ENCODE results near the gene GABARAP. TPM values are rescaled to one million over a fixed set of nuclear protein-coding genes. Genes with fewer than 3 reads are reported as not detected.

The GABARAP gene
- polyA plus RNA-seq, 1 donor (not counting 4 experiments of a cell fraction or from before 2014, with no cell fraction given), result 271 TPM

GRCh38 chr17:7190276-7190917 is 51.9 kb downstream of the GABARAP start:
- Histone ChIP-seq H3K9ac (ENCODE audit: control insufficient read depth, extremely low read depth, insufficient read depth, low read length) (no peak overlapping the region), H3K79me2 (ENCODE audit: control insufficient read depth, insufficient read depth, low read length) (no peaks in the 10 kb centered on the region), H3K4me3 (ENCODE audit: control insufficient read depth in 2 of 3, extremely low read depth in 1 of 3, insufficient read depth in 2 of 3, low read depth in 1 of 3, low read length in 3 of 3) (no peak overlapping the region), H3K9me3 (ENCODE audit: control insufficient read depth, low read depth, low read length) (no peaks in the 10 kb centered on the region), H3K36me3 (ENCODE audit: control insufficient read depth in 2 of 2, extremely low read depth in 1 of 2, insufficient read depth in 2 of 2, low read length in 2 of 2) (no peaks in the 10 kb centered on the region), H3K4me2 (ENCODE audit: control insufficient read depth, extremely low read depth, insufficient read depth, low read depth, low read length) (no peak overlapping the region), H2AFZ (ENCODE audit: control insufficient read depth, low read length) (no peak overlapping the region), H3K4me1 (ENCODE audit: control insufficient read depth, extremely low read depth, insufficient read depth, low read length) (no peaks in the 10 kb centered on the region), H3K27ac (ENCODE audit: control insufficient read depth, insufficient read depth, low read length) (no peak overlapping the region), H3K9me1 (ENCODE audit: control insufficient read depth, extremely low read depth, insufficient read depth, low read length) (no peaks in the 10 kb centered on the region), H4K20me1 (ENCODE audit: control insufficient read depth, extremely low read depth, insufficient read depth, low read length) (no peaks in the 10 kb centered on the region), H3K27me3 (ENCODE audit: control insufficient read depth, extremely low read depth, insufficient read depth, low read length) (no peaks in the 10 kb centered on the region)
- dilution Hi-C loops (cut with MboI; ENCODE audit: extremely low pct_ligation_motif_present, low sequenced_read_pairs), result no loop called here
- no peak for FAIRE-seq
- TF ChIP-seq CTCF (optimal IDR thresholded peaks at IDR 0.05 in 1 of 3, IDR thresholded peaks at IDR 0.05 in 1 of 3, conservative IDR thresholded peaks at IDR 0.05 in 1 of 3; ENCODE audit: extremely low read depth in 1 of 3, insufficient read depth in 2 of 3, low read length in 3 of 3) (no peak), EZH2 (IDR thresholded peaks at IDR 0.05; ENCODE audit: low read length) (no peak)
- no peak for DNase-seq (ENCODE audit: low read depth, low spot score)

Small RNA genes lying within 50 kb of the gene (small RNA-seq; reads per million reads assigned to genes)
- gene AC120057.4 (ENCODE audit: insufficient read length in 3 of 3, low read depth in 3 of 3, low replicate concordance in 1 of 3), result 0 reads per million in 3 experiments
- 18.2 to 619 (median 602) reads per million in 3 experiments for gene MIR324 (ENCODE audit: insufficient read length in 3 of 3, low read depth in 3 of 3, low replicate concordance in 1 of 3)
- 0 reads per million in 3 experiments for gene RF00019 (ENCODE audit: insufficient read length in 3 of 3, low read depth in 3 of 3, low replicate concordance in 1 of 3)

Other genes starting within 250 kb of the GABARAP start
- gene ALOX12, start 246.4 kb downstream of the GABARAP start, polyA plus RNA-seq, result 0.19 to 0.35 TPM (median 0.22 TPM) in 3 replicates
- gene RNASEK, start 229.8 kb downstream of the GABARAP start, polyA plus RNA-seq, result 87.0 to 267 TPM (median 99.7 TPM) in 3 replicates
- not detected in 3 replicates for gene BCL6B, start 219.4 kb downstream of the GABARAP start, polyA plus RNA-seq
- 2.2 to 6.9 TPM (median 2.7 TPM) in 3 replicates for gene SLC16A13, start 206.4 kb downstream of the GABARAP start, polyA plus RNA-seq
- 0.09 TPM in 1 of 3 replicates, not detected in the others for gene SLC16A11, start 198.4 kb downstream of the GABARAP start, polyA plus RNA-seq
- not detected in 3 replicates for gene CLEC10A, start 162.2 kb downstream of the GABARAP start, polyA plus RNA-seq
- not detected in 3 replicates for gene ASGR2, start 127.6 kb downstream of the GABARAP start, polyA plus RNA-seq
- gene ASGR1, start 63.1 kb downstream of the GABARAP start, polyA plus RNA-seq, result 0.12 to 0.22 TPM (median 0.18 TPM) in 3 replicates
- 4.5 to 7.2 TPM (median 5.5 TPM) in 3 replicates for gene DLG4, start 22.6 kb downstream of the GABARAP start, polyA plus RNA-seq
- 300 to 633 TPM (median 301 TPM) in 3 replicates for gene ACADVL, start 22.5 kb downstream of the GABARAP start, polyA plus RNA-seq
- 3.7 to 6.3 TPM (median 4.7 TPM) in 3 replicates for gene DVL2, start 7.9 kb downstream of the GABARAP start, polyA plus RNA-seq
- gene PHF23, start 3.0 kb downstream of the GABARAP start, polyA plus RNA-seq, result 52.8 to 61.6 TPM (median 55.3 TPM) in 3 replicates
- 60.8 to 143 TPM (median 66.2 TPM) in 3 replicates for gene CTDNEP1, start 9.3 kb upstream of the GABARAP start, polyA plus RNA-seq
- 19.4 to 24.9 TPM (median 21.4 TPM) in 3 replicates for gene ELP5, start 9.8 kb upstream of the GABARAP start, polyA plus RNA-seq
- gene CLDN7, start 20.0 kb upstream of the GABARAP start, polyA plus RNA-seq, result 6.3 to 9.0 TPM (median 6.8 TPM) in 3 replicates
- 0.05 TPM in 1 of 3 replicates, not detected in the others for gene SLC2A4, start 39.3 kb upstream of the GABARAP start, polyA plus RNA-seq
- 0.01 to 0.05 TPM (median 0.05 TPM) in 3 replicates for gene YBX2, start 52.2 kb upstream of the GABARAP start, polyA plus RNA-seq
- gene EIF5A, start 65.2 kb upstream of the GABARAP start, polyA plus RNA-seq, result 769 to 1,493 TPM (median 948 TPM) in 3 replicates
- gene GPS2, start 72.9 kb upstream of the GABARAP start, polyA plus RNA-seq, result 20.7 to 54.1 TPM (median 24.7 TPM) in 3 replicates
- gene NEURL4, start 86.9 kb upstream of the GABARAP start, polyA plus RNA-seq, result 11.3 to 18.9 TPM (median 13.5 TPM) in 3 replicates
- 0.33 to 3.1 TPM (median 1.7 TPM) in 3 replicates for gene ACAP1, start 94.1 kb upstream of the GABARAP start, polyA plus RNA-seq
- 17.5 to 33.7 TPM (median 18.5 TPM) in 3 replicates for gene KCTD11, start 109.7 kb upstream of the GABARAP start, polyA plus RNA-seq
- gene TMEM95, start 112.7 kb upstream of the GABARAP start, polyA plus RNA-seq, result not detected in 3 replicates
- 10.6 to 15.8 TPM (median 12.1 TPM) in 3 replicates for gene TNK1, start 138.6 kb upstream of the GABARAP start, polyA plus RNA-seq
- gene PLSCR3, start 152.1 kb upstream of the GABARAP start, polyA plus RNA-seq, result 30.5 to 82.8 TPM (median 36.9 TPM) in 3 replicates
- gene TMEM256, start 161.6 kb upstream of the GABARAP start, polyA plus RNA-seq, result 68.1 to 131 TPM (median 90.1 TPM) in 3 replicates
- 2.5 to 4.9 TPM (median 4.8 TPM) in 3 replicates for gene NLGN2, start 165.4 kb upstream of the GABARAP start, polyA plus RNA-seq
- gene SPEM1, start 177.9 kb upstream of the GABARAP start, polyA plus RNA-seq, result not detected in 3 replicates
- not detected in 3 replicates for gene SPEM2, start 183.2 kb upstream of the GABARAP start, polyA plus RNA-seq
- gene SPEM3, start 186.4 kb upstream of the GABARAP start, polyA plus RNA-seq, result not detected in 3 replicates
- gene TMEM102, start 193.0 kb upstream of the GABARAP start, polyA plus RNA-seq, result 6.8 to 10.0 TPM (median 9.1 TPM) in 3 replicates
- 27.4 to 46.9 TPM (median 30.4 TPM) in 3 replicates for gene FGF11, start 197.1 kb upstream of the GABARAP start, polyA plus RNA-seq
- gene CHRNB1, start 202.6 kb upstream of the GABARAP start, polyA plus RNA-seq, result 13.1 to 51.3 TPM (median 22.0 TPM) in 3 replicates
- 20.9 to 23.9 TPM (median 21.8 TPM) in 3 replicates for gene ZBTB4, start 237.2 kb upstream of the GABARAP start, polyA plus RNA-seq
- not detected in 3 replicates for gene SLC35G6, start 239.0 kb upstream of the GABARAP start, polyA plus RNA-seq
- 8.3 to 24.3 TPM (median 17.5 TPM) in 3 replicates for gene POLR2A, start 241.9 kb upstream of the GABARAP start, polyA plus RNA-seq